ENCODE results near the gene SLC17A7. TPM values are rescaled to one million over a fixed set of nuclear protein-coding genes. Genes with fewer than 3 reads are reported as not detected.

The SLC17A7 gene
- total RNA-seq, 1 donor from 2014 or later = not detected

GRCh38 chr19:49390929-49391359 lies 50.4 kb downstream of the SLC17A7 start:
- no peak for TF ChIP-seq CTCF (IDR thresholded peaks at IDR 0.05; ENCODE audit: insufficient read depth, low read length, poor library complexity, severe bottlenecking)
- no peaks in the 10 kb centered on the region for H3K36me3 ChIP-seq (ENCODE audit: control insufficient read depth, insufficient read depth, low read length)
- no peak for DNase-seq (ENCODE audit: low read depth)

DNA sequence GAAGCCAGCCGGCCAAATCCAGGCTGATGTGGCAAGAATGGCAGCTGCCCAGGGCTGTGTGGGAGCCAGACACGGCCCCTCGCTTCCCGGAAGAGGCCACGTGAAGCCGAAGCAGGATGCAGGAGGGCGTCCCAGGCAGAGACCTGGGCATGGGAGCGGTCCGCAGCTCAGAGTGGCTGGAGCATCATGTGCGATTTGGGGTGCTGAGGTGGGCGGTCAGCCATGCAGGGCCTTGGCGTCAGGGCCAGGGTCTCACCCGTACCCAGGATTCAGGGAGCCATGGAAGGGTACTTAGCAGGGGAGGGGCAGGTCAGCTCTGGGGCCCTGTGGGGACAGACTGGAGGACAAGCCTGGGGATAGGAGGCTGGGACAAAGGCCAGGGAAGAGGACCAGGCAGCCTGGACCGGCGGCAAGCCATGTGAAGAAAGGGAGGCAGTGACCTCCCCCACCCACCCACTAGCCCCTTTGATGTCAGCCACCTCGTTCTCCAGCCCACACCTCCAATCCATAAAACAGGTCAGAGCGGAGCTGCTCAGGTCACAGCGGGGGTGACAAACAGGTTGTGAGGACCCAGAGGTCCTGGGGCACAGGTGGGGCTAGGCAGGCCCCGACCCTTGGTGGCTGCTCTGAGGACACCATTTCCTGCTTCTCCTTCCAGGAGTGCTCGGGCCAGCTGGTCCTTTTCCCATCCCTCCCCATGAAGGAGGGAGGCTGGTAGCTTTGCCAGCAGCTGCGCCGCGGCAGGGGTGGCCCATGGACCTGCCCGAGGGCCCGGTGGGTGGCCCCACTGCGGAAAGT lies 51.0 kb downstream of the SLC17A7 start:
- Histone ChIP-seq H3K36me3 (ENCODE audit: control insufficient read depth, insufficient read depth, low read length) (no peaks in the 10 kb centered on the region), H3K27me3 (ENCODE audit: control insufficient read depth, insufficient read depth, low read length) (peaks cover 25% of the 10 kb centered on the region), H3K4me3 (ENCODE audit: low read depth, low read length) (no peak overlapping the region)
- no peak for DNase-seq (ENCODE audit: low read depth)
- TF ChIP-seq CTCF (IDR thresholded peaks at IDR 0.05; ENCODE audit: insufficient read depth, low read length, poor library complexity, severe bottlenecking) = no peak

More at GRCh38 chr19:49390929-49391359, 50.4 kb downstream of the SLC17A7 start:
- peaks cover 25% of the 10 kb centered on the region for H3K27me3 ChIP-seq (ENCODE audit: control insufficient read depth, insufficient read depth, low read length)
- H3K4me3 ChIP-seq (ENCODE audit: low read depth, low read length) = no peak overlapping the region

DNA sequence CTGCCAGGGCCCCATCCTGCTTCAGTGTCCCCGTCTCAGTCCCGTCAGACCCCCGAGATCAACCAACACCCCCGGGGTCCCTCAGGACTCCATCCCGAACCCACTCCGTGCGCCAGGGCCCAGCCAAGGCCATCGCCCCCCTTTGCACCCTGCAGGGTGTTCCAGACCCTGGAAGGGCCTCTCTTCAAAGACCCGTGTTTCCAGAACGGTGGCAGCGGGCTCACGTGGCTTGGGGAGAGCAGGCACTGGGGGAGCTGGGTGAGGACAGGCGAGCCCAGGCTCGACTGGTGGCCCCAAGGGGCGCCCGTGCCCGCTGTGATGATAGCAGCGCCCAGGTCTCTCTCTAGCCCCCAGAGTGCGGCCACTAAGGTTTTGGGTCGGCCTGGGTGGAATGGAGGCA lies 51.9 kb downstream of the SLC17A7 start:
- no peak for TF ChIP-seq CTCF (IDR thresholded peaks at IDR 0.05; ENCODE audit: insufficient read depth, low read length, poor library complexity, severe bottlenecking)
- H3K27me3 ChIP-seq (ENCODE audit: control insufficient read depth, insufficient read depth, low read length) = peaks cover 22% of the 10 kb centered on the region
- H3K36me3 ChIP-seq (ENCODE audit: control insufficient read depth, insufficient read depth, low read length) = no peaks in the 10 kb centered on the region
- H3K4me3 ChIP-seq (ENCODE audit: low read depth, low read length) = no peak overlapping the region
- DNase-seq (ENCODE audit: low read depth) = no peak

- H3K36me3 ChIP-seq (ENCODE audit: control insufficient read depth, insufficient read depth, low read length) = no peaks in the 10 kb centered on the region
- no peak for DNase-seq (ENCODE audit: low read depth)
- TF ChIP-seq CTCF (IDR thresholded peaks at IDR 0.05; ENCODE audit: insufficient read depth, low read length, poor library complexity, severe bottlenecking) = no peak
- H3K4me3 ChIP-seq (ENCODE audit: low read depth, low read length) = no peak within 1 kb of the TSS
- H3K27me3 ChIP-seq (ENCODE audit: control insufficient read depth, insufficient read depth, low read length) = peaks cover 22% of the 10 kb centered on the region
These were observed 53.4 kb downstream of the SLC17A7 start, which contains the start of gene KASH5 for GRCh38 chr19:49387936-49388372. KASH5 (plus strand) TSS chr19:49388249; CDS start chr19:49390884, 2,635 bp downstream.

GRCh38 chr19:49383599-49383998 lies 57.7 kb downstream of the SLC17A7 start:
- H3K36me3 ChIP-seq (ENCODE audit: control insufficient read depth, insufficient read depth, low read length) = no peaks in the 10 kb centered on the region
- H3K27me3 ChIP-seq (ENCODE audit: control insufficient read depth, insufficient read depth, low read length) = no peaks in the 10 kb centered on the region
- no peak for DNase-seq (ENCODE audit: low read depth)
- no peak for TF ChIP-seq CTCF (IDR thresholded peaks at IDR 0.05; ENCODE audit: insufficient read depth, low read length, poor library complexity, severe bottlenecking)
- H3K4me3 ChIP-seq (ENCODE audit: low read depth, low read length) = no peak overlapping the region

Data from kidney epithelial cell (primary cell).